Pancreas (tissue), 10 donors: ENCODE measurements around the gene PDE6B. TPM values are rescaled to one million over a fixed set of nuclear protein-coding genes. Genes with fewer than 3 reads are reported as not detected.
"Not testable (repeated sequence)": the region's sequence is repeated elsewhere in the genome, so short reads cannot be mapped to it uniquely, and the experiment has no call there.

ENCODE experiments used
- ATAC-seq, 4 donors: fragments of 200-7000 bp; cut with Tn5 transposase; one replicate each; pipeline versions ENCODE4 v1.8.0 to v1.9.1; 2020; ENCODE audit warnings: mild to moderate bottlenecking in 4 of 4, moderate library complexity in 4 of 4
- DNase-seq, 6 donors: peaks; one replicate each; pipeline ENCODE4 v3.0.0-alpha.2; 2020
- FAIRE-seq: peaks from 2 replicates; lab custom pipeline; 2012; peaks lifted over from hg19 to GRCh38; lab: Jason Lieb, UNC
- H3K27ac ChIP-seq, 4 donors: fragments of 200-600 bp; sonication (generic); 1 replicate in 3 of 4; 2 replicates in 1 of 4; pipeline versions ENCODE4 v1.5.0 to v1.8.0; 2020
- H3K27me3 ChIP-seq, 4 donors: fragments of 200-600 bp; one replicate each; pipeline ENCODE4 v1.8.0; 2021
- H3K36me3 ChIP-seq, 3 donors: fragments of 200-600 bp; sonication (generic) in 1 of 3; one replicate each; pipeline versions ENCODE4 v1.5.0 to v1.8.0; 2020 to 2021
- H3K4me1 ChIP-seq, 3 donors: fragments of 200-600 bp; one replicate each; pipeline ENCODE4 v1.8.0; 2021
- H3K4me3 ChIP-seq, 4 donors: fragments of 200-600 bp; sonication (generic) in 2 of 4; one replicate each; pipeline versions ENCODE4 v1.5.0 to v1.8.0; 2020 to 2021
- H3K9me3 ChIP-seq, 4 donors: fragments of 200-600 bp; one replicate each; pipeline ENCODE4 v1.8.0; 2021
- WGBS, 2 donors: extraction: QIAGEN DNeasy Blood & Tissue Kit; methylation state at CpG; one replicate each; pipeline ENCODE4 v1.1.7; 2013; 5-methylcytosine and 5-hydroxymethylcytosine counted together
- intact Hi-C, 3 donors: fragments of 100-400 bp; cut with DNase I; formaldehyde crosslinking; loops; one replicate each; pipeline versions ENCODE4 v1.11.1 to v1.14.2; 2022
- polyA plus RNA-seq, 2 donors: library from polyadenylated mRNA; stranded (reverse); fragments of 200-250 nt; gene quantifications; one replicate each; pipeline ENCODE4 v1.2.3, GENCODE V29; 2013
- total RNA-seq, 6 donors: library from RNA; stranded (reverse); fragmentation: NEBNext Ultra II Directional in 4 of 6; extraction: Animal tissue kit (Norgen Biotek cat#: 25700) in 4 of 6; gene quantifications; one replicate each; pipeline versions ENCODE4 v1.2.1 to v1.2.4, GENCODE V29; 2021 to 2023
- TF ChIP-seq, protein P1 (sequence below), 4 donors: fragments of 200-600 bp; sonication (generic) in 3 of 4; IDR thresholded peaks; one replicate each; pipeline versions ENCODE4 v1.5.0 to v1.8.0; 2021; ENCODE audit warnings: antibody characterized with exemption in 4 of 4
- donor health status: healthy with polysubstance abuse.
- donor health status: DM: no; HTN: no; CAD: no; lungs with moderate emphysema.
- donor health status: DM: no; HTN: no; CAD: no.
- donor health status: control.
- donor health status: control.
- donor health status: Bipolar disorder and iron deficiency.
- donor health status: DM: yes; HTN: yes; CAD: no.
- donor health status: DM: no; HTN: no; CAD: no.
- donor health status: DM: no; HTN: no; CAD: no.
- donor health status: DM: yes; HTN: yes; CAD: no.

Gene PDE6B
- total and polyA plus RNA-seq, 8 donors, result 0.99 to 6.6 (median 2.9) TPM

DNA sequence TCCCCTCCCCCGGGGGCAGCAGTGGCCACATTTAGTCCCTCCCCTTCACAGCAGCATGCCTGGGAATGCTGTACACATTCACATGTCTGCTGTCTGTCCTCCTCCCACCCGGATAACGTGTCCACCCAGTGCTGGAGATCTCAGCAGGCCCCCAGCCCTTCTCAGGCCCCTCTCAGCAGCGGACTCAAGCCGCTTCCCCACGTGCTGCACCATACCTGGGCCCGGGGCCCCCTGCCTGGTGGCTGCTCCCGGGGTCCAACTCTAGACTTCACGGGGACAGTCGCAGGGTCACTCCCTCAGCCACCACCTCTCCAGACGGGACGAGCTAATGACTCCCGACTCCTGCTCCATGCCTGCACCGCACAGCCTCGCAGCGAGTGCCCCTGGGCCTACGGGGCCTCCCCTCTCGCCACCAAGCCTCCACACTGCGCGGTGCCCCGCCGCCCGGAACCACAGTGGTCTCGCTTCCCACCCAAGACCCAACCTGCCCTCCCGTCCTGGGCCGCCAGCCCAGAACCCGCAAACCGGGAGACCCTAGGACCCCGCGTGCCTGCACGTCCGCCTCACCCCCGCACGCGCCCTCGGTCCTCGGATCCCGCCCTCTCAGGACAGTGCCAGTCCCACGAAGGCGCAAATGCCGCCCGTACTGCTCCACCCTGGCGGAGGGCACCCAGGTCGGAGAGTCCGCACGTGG is 79.0 kb downstream of the PDE6B start:
- Histone ChIP-seq H3K36me3 (no peaks in the 10 kb centered on the region), H3K27ac (no peak overlapping the region), H3K9me3 (no peaks in the 10 kb centered on the region), H3K4me3 (no peak overlapping the region), H3K27me3 (no peaks in the 10 kb centered on the region), H3K4me1 (peaks cover 0 to 6% (median 0%) of the 10 kb centered on the region in 3 donors)
- intact Hi-C loops, result no loop called here
- TF ChIP-seq, protein P1, sequence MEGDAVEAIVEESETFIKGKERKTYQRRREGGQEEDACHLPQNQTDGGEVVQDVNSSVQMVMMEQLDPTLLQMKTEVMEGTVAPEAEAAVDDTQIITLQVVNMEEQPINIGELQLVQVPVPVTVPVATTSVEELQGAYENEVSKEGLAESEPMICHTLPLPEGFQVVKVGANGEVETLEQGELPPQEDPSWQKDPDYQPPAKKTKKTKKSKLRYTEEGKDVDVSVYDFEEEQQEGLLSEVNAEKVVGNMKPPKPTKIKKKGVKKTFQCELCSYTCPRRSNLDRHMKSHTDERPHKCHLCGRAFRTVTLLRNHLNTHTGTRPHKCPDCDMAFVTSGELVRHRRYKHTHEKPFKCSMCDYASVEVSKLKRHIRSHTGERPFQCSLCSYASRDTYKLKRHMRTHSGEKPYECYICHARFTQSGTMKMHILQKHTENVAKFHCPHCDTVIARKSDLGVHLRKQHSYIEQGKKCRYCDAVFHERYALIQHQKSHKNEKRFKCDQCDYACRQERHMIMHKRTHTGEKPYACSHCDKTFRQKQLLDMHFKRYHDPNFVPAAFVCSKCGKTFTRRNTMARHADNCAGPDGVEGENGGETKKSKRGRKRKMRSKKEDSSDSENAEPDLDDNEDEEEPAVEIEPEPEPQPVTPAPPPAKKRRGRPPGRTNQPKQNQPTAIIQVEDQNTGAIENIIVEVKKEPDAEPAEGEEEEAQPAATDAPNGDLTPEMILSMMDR (IDR thresholded peaks at IDR 0.05), result no peak
- FAIRE-seq, result no peak
- WGBS, 2 donors, result 89 to 92% methylated on average over 46 of the region's 46 CpGs
- DNase-seq, result peak in 4 of 6 donors; percentile 31 to 83 (median 61)
- no peak for ATAC-seq

DNA sequence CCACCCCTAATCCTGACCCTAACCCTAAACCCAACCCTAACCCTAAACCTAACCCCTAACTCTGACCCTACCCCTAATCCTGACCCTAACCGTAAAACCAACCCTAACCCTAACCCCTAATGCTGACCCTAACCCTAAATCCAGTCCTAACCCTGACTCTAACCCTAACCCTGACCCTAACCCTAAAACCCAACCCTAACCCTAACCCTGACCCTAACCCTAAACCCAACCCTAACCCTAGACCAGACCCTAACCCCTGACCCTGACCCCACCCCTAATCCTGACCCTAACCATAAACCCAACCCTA is 79.6 kb downstream of the PDE6B start:
- no peaks in the 10 kb centered on the region for H3K36me3 ChIP-seq
- H3K27me3 ChIP-seq, result no peaks in the 10 kb centered on the region
- ATAC-seq (no peak), FAIRE-seq (no peak), DNase-seq (no peak)
- peaks cover 0 to 6% (median 0%) of the 10 kb centered on the region in 3 donors for H3K4me1 ChIP-seq
- no peak overlapping the region for H3K27ac ChIP-seq
- intact Hi-C loops, result no loop called here
- no peaks in the 10 kb centered on the region for H3K9me3 ChIP-seq
- H3K4me3 ChIP-seq, result peak overlapping the region in 2 of 4 donors; percentile 87 to 92
- WGBS, 2 donors, result 97 to 100% methylated on average over 1 of the region's 1 CpG
- TF ChIP-seq, protein P1 (IDR thresholded peaks at IDR 0.05), result no peak

DNA sequence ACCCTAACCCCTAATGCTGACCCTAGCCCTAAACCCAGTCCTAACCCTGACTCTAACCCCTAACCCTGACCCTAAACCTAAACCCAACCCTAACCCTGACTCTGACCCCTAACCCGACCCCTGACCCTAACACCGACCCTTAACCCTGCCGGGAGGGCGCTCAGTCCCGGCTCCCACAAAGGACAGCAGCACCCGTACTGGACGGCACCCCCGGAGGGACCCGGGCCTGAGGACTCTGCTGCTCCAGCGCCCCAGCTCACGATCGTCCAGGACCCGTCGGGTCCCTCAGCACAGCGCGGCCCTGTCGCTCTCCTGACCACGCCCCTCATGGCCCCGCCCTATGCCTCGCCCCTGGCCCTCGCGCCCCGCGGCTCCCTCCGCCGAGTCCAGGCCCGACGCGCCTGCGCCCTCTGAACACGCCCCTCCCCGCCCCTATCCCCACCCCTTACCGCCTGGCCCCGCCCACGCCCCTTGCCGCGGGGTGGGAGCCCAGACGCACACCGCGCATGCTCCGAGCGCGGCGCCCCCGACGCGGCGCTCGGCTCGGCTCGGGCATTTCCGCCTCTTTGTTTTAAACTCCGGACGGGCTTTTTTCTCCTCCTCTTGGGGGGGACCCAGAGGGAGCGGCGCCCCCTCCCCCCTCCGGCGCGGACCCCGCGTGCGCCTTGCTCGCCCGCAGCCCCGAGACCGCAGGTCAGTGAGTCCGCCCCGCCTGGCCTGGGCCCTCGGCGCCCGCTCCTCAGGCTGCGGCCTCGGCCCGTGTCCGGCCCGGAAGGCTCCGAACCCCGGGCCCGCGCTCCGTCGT is 80.1 kb downstream of the PDE6B start, which contains the start of gene PCGF3:
Gene PCGF3, plus strand, starts transcription at position 555 of the 805 bp plus-strand sequence. CDS start 27,849 bp downstream, outside the sequence.
- intact Hi-C loops, result no loop called here
- Histone ChIP-seq H3K4me3 (peak within 1 kb of the TSS; percentile 82 to 92 (median 90)), H3K4me1 (peaks cover 0 to 6% (median 0%) of the 10 kb centered on the region in 3 donors), H3K36me3 (no peaks in the 10 kb centered on the region), H3K27me3 (no peaks in the 10 kb centered on the region), H3K27ac (peak within 1 kb of the TSS; percentile 48 to 80 (median 68)), H3K9me3 (no peaks in the 10 kb centered on the region)
- 1 to 2% methylated on average over 66 to 82 of the region's 82 CpGs for WGBS, 2 donors
- TF ChIP-seq, protein P1 (IDR thresholded peaks at IDR 0.05), result no peak
- FAIRE-seq, result no peak
- peak; percentile 97 to 99 (median 98) for ATAC-seq
- peak; percentile 96 to 99 (median 98) for DNase-seq

DNA sequence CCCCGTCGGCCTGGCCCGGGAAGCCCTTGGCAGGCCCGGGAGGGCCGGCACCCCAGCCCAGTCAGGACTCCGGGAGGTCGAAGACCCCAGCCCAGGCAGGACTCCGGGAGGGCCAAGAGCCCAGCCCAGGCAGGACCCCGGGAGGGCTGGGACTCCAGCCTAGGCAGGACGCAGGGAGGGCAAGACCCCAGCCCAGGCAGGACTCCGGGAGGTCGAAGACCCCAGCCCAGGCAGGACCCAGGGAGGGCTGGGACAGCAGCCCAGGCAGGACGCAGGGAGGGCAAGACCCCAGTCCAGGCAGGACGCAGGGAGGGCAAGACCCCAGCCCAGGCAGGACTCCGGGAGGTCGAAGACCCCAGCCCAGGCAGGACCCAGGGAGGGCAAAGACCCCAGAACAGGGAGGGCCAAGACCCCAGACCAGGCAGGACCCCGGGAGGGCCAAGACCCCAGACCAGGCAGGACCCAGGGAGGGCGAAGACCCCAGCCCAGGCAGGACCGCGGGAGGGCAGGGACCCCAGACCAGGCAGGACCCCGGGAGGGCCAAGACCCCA is 80.8 kb downstream of the PDE6B start:
- H3K4me1 ChIP-seq, H3K27me3 ChIP-seq, H3K9me3 ChIP-seq, ATAC-seq, intact Hi-C loops, FAIRE-seq, H3K36me3 ChIP-seq: not testable (repeated sequence)
- DNase-seq, result peak in 1 of 6 donors; percentile 84
- 0 to 1% methylated on average over 12 to 21 of the region's 21 CpGs for WGBS, 2 donors
- Histone ChIP-seq H3K4me3 (peak overlapping the region; percentile 82 to 92 (median 90)), H3K27ac (peak overlapping the region; percentile 48 to 80 (median 68))

DNA sequence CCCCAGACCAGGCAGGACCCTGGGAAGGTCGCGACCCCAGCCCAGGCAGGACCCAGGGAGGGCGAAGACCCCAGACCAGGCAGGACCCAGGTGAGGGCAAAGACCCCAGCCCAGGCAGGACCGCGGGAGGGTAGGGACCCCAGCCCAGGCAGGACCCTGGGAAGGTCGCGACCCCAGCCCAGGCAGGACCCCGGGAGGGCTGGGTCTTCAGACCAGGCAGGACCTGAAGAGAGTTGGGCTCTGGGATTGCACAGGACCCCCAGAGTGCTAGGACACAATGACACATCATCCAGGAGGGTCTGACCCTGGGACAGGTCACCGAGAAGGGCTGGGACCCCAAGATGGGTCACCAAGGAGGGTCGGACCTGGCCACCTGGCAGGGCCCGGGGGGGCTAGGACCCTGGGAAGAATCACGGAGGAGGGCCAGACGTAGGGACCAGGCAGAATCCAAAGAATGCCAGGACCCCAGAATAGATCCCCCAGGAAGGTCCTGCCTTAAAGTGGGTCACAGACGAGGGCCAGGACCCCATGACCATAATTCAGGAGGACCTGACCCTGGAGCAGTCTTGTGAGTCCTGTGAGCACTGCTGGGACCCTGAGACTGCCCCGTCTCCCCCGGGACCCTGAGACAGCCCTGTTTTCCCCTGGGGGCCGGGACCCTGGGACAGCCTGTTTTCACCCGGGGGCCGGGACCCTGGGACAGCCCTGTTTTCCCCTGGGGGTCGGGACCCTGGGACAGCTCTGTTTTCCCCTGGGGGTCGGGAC is 81.6 kb downstream of the PDE6B start:
- peaks cover 0 to 6% (median 0%) of the 10 kb centered on the region in 3 donors for H3K4me1 ChIP-seq
- no peaks in the 10 kb centered on the region for H3K27me3 ChIP-seq
- DNase-seq (peak in 1 of 6 donors; percentile 69), ATAC-seq (no peak), FAIRE-seq (no peak)
- intact Hi-C loops, result no loop called here
- H3K9me3 ChIP-seq, result no peaks in the 10 kb centered on the region
- no peaks in the 10 kb centered on the region for H3K36me3 ChIP-seq
- 42 to 51% methylated on average over 18 to 21 of the region's 21 CpGs for WGBS, 2 donors
- TF ChIP-seq, protein P1 (IDR thresholded peaks at IDR 0.05), result no peak
- no peak overlapping the region for H3K27ac ChIP-seq
- peak overlapping the region in 2 of 4 donors; percentile 31 to 87 for H3K4me3 ChIP-seq
